ENCODE measurements around the gene VPS26C. TPM values are rescaled to one million over a fixed set of nuclear protein-coding genes. Genes with fewer than 3 reads are reported as not detected.

Gene VPS26C
- polyA plus RNA-seq, 1 experiment = 45.6 TPM

DNA sequence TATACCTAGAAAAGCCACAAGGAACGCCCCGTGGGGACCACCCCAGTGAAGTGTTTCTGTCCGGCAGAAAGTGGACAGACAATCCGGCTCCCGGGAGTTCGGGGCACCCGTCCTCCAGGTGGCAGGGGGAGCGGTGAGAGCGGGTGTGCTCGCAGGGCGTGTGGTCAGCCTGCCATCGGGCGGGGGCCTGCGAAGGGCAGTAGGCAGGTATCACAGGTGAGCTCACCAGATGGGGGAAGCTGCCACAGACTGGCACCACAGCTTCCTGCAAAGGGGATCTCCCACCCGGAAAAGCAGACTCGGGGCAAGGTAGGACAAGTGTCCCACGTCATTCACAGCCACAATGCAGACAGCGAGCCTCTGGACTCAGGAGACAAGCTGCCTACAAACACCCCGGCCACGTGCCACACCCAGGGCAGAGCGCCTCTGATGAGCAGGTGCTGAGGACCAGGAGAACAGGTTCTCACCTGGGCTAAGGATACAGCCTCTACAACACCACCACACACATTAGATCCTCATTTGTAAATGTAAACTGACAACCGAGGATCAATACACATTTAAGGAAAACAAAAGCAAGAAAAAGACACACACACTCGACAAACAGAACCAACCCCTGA, 36.4 kb downstream of the VPS26C start:
- ChIA-PET POLR2A (no interaction called here), CTCF (no interaction called here)
- no peak for DNase-seq (ENCODE audit: low read depth, low spot score)
- H3K27ac ChIP-seq (ENCODE audit: low read depth, low read length) = no peak overlapping the region
- H3K9me3 ChIP-seq (ENCODE audit: control insufficient read depth, insufficient read depth, low read length) = no peaks in the 10 kb centered on the region; the same call in 1 of the 2 replicates
- no peaks in the 10 kb centered on the region for H3K27me3 ChIP-seq (ENCODE audit: control insufficient read depth, insufficient read depth, low read length)
- TF ChIP-seq, protein P1, sequence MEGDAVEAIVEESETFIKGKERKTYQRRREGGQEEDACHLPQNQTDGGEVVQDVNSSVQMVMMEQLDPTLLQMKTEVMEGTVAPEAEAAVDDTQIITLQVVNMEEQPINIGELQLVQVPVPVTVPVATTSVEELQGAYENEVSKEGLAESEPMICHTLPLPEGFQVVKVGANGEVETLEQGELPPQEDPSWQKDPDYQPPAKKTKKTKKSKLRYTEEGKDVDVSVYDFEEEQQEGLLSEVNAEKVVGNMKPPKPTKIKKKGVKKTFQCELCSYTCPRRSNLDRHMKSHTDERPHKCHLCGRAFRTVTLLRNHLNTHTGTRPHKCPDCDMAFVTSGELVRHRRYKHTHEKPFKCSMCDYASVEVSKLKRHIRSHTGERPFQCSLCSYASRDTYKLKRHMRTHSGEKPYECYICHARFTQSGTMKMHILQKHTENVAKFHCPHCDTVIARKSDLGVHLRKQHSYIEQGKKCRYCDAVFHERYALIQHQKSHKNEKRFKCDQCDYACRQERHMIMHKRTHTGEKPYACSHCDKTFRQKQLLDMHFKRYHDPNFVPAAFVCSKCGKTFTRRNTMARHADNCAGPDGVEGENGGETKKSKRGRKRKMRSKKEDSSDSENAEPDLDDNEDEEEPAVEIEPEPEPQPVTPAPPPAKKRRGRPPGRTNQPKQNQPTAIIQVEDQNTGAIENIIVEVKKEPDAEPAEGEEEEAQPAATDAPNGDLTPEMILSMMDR (IDR thresholded peaks at IDR 0.05; ENCODE audit: low read depth, low read length) = no peak
- H3K4me3 ChIP-seq (ENCODE audit: low read depth, low read length) = no peak overlapping the region

DNA sequence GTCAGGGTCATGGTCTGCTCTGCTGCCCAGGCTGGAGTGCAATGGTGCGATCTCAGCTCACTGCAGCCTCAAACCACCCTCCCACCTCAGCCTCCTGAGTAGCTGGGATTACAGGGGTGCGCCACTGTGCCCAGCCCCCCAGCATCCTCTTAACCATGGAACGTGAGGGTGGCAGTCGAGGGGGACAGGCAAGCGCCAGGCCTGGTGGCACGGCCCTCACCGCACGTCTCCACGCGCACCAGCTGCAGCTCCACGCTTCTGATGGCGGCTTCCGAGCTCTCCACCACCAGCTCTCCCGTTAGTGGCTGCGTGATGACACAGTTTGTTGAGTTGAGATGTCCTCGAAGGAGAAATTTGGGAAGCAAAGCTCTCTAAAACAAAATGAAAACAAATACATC, 39.1 kb downstream of the VPS26C start:
- Histone ChIP-seq H3K4me3 (ENCODE audit: low read depth, low read length) (no peak overlapping the region), H3K27ac (ENCODE audit: low read depth, low read length) (no peak overlapping the region), H3K27me3 (ENCODE audit: control insufficient read depth, insufficient read depth, low read length) (no peaks in the 10 kb centered on the region), H3K9me3 (ENCODE audit: control insufficient read depth, insufficient read depth, low read length) (no peaks in the 10 kb centered on the region; the same call in 1 of the 2 replicates)
- TF ChIP-seq, protein P1 (IDR thresholded peaks at IDR 0.05; ENCODE audit: low read depth, low read length) = no peak
- ChIA-PET CTCF (interaction anchor here (0.6 kb wide), 1 partner anchor 142 kb away, joined by 5 read pairs; no protein-coding TSS in a partner anchor), POLR2A (no interaction called here)
- no peak for DNase-seq (ENCODE audit: low read depth, low spot score)

DNA sequence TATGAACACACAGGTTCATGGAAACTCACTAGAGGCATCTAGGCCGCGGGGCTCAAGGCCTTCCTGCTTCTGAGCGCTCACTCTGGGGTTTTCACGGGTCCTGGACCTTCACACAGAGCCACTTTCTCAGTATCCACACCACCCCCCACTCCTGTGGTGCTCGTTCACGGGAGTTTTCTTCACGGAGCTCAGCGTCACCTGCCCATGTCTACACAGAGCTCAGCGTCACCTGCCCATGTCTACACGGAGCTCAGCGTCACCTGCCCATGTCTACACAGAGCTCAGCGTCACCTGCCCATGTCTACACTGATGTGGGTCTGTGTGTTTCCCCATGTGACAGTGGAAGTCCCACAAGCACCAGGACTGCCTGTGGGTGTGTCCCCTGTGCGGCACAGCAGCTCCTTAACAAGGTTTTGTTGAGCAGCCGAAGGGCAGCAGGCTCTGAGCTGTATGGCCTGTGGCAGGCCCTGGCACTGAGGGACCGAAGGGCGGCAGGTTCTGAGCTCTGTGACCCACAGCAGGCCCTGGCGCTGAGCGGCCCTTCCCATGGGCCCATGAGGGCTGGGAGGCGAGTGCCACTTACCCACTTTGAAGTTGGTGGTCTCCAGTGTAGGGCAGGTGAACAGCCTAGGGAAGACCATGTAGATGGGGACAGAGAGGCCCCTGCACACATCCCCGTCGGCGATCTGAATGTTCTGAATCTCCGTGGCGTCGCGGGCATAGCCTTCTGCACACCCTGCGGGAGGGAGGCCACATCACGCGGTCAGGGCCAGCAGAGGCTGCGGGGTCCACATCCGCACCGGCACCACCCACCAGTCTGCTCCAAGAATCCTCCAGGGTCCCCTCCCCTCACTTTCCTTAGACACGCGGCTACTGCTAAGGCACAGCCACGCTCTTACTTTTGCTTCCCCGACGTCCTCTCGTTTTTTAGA, 39.8 kb downstream of the VPS26C start:
- POLR2A ChIA-PET = no interaction called here
- H3K27me3 ChIP-seq (ENCODE audit: control insufficient read depth, insufficient read depth, low read length) = no peaks in the 10 kb centered on the region
- TF ChIP-seq, protein P1 (IDR thresholded peaks at IDR 0.05; ENCODE audit: low read depth, low read length) = no peak
- H3K9me3 ChIP-seq (ENCODE audit: control insufficient read depth, insufficient read depth, low read length) = no peaks in the 10 kb centered on the region; the same call in 1 of the 2 replicates
- H3K4me3 ChIP-seq (ENCODE audit: low read depth, low read length) = no peak overlapping the region
- no peak overlapping the region for H3K27ac ChIP-seq (ENCODE audit: low read depth, low read length)
- CTCF ChIA-PET = interaction anchor here (0.6 kb wide), 1 partner anchor 143 kb away, joined by 5 read pairs; no protein-coding TSS in a partner anchor
- DNase-seq (ENCODE audit: low read depth, low spot score) = no peak

DNA sequence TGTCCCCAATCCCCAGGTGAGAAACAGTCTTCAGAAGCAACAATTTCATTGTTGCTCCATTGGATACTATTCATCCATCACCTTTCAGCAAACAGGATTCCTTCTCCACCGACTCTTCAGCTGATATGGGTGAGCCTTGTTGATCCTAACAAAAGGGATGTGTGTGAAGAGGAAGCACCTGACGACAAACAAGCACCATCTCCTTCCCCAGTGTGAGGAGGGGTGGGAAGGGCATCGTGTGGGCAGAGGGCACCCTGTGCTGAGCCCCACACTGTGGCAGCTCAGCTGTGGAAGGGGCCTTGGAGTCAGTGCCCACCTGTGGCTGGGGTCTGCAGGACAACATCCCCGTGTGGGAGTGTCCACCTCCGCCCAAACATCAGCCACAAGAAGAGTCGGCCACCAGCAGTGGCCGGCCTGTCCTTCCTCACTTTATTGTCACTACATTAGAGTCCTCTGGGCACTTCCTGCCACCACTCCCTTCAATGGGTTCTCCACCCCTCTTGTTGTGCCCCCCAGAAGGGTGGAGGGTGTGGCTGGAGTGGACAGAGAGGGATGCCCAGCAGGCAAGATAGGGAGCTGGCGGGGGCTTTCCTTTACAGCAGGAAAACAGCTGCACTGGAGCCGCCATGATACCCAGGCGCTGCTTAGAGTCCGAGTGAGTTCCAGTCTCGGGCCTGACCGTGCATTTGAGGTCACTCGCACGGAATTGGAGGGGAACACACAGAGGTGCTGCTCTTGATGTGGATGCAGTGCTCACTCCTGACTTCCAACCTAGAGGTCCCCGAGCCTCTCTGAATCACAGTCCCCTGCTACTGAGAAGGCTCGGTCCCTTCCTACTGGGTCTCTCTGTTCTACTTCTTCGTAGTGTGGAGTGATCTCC, 40.9 kb downstream of the VPS26C start:
- Histone ChIP-seq H3K27ac (ENCODE audit: low read depth, low read length) (no peak overlapping the region), H3K4me3 (ENCODE audit: low read depth, low read length) (no peak overlapping the region), H3K9me3 (ENCODE audit: control insufficient read depth, insufficient read depth, low read length) (peaks cover 2% of the 10 kb centered on the region), H3K27me3 (ENCODE audit: control insufficient read depth, insufficient read depth, low read length) (no peaks in the 10 kb centered on the region)
- TF ChIP-seq, protein P1 (IDR thresholded peaks at IDR 0.05; ENCODE audit: low read depth, low read length) = no peak
- DNase-seq (ENCODE audit: low read depth, low spot score) = no peak
- ChIA-PET POLR2A (no interaction called here), CTCF (no interaction called here)

Data from AG04450 (cell line).